ENCODE data around the gene SLC20A1. TPM values are rescaled to one million over a fixed set of nuclear protein-coding genes. Genes with fewer than 3 reads are reported as not detected.

SLC20A1 gene
- total RNA-seq, 1 experiment from 2014 or later, result 209 TPM

DNA sequence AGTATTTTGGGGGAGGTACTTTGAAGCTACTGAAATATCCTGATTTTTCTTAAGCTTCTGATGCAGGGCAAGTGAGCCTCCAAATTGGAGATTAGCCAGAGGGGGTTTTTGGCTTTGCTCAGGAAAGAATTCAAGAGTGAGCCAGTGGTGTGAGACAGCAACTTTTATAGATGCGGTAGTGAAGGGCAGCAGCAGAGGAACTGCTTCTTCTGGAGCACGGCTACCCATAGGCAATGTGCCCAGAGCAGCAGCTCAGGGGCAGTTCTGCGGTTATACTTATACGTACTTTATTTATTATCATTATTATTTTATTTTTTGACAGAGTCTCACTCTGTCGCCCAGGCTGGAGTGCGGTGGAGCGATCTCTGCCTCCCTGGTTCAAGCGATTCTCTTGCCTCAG is 55.3 kb downstream of the SLC20A1 start:
- intact Hi-C loops (cut with micrococcal nuclease), result no loop called here
- Histone ChIP-seq H3K4me2 (ENCODE audit: low read length) (no peak overlapping the region), H3K27me3 (ENCODE audit: low read length) (no peaks in the 10 kb centered on the region), H3K79me2 (ENCODE audit: low read length) (no peaks in the 10 kb centered on the region), H3K27ac (ENCODE audit: low read length) (no peak overlapping the region), H3K4me3 (ENCODE audit: low read length) (no peak overlapping the region), H3K9ac (ENCODE audit: low read length) (no peak overlapping the region), H3K9me2 (replicated peaks; ENCODE audit: low read length) (no peaks in the 10 kb centered on the region), H4K20me1 (ENCODE audit: low read length) (no peaks in the 10 kb centered on the region), H3K36me3 (ENCODE audit: low read depth, low read length) (no peaks in the 10 kb centered on the region), H3K9me3 (ENCODE audit: low read length) (no peaks in the 10 kb centered on the region), H3F3A (ENCODE audit: low read length, unreplicated experiment) (no peaks in the 10 kb centered on the region), H2AFZ (ENCODE audit: low read length) (no peak overlapping the region), H3K4me1 (ENCODE audit: insufficient read depth, low read length) (peaks cover 3% of the 10 kb centered on the region)
- no TSS peak for BruUV-seq (replicated peaks)
- TF ChIP-seq EZH2 (IDR thresholded peaks at IDR 0.05; ENCODE audit: low read length, unreplicated experiment), result no peak
- no peak for TF ChIP-seq EZH2phosphoT487 (IDR thresholded peaks at IDR 0.05; ENCODE audit: borderline replicate concordance, low read length)
- TF ChIP-seq, protein P1, sequence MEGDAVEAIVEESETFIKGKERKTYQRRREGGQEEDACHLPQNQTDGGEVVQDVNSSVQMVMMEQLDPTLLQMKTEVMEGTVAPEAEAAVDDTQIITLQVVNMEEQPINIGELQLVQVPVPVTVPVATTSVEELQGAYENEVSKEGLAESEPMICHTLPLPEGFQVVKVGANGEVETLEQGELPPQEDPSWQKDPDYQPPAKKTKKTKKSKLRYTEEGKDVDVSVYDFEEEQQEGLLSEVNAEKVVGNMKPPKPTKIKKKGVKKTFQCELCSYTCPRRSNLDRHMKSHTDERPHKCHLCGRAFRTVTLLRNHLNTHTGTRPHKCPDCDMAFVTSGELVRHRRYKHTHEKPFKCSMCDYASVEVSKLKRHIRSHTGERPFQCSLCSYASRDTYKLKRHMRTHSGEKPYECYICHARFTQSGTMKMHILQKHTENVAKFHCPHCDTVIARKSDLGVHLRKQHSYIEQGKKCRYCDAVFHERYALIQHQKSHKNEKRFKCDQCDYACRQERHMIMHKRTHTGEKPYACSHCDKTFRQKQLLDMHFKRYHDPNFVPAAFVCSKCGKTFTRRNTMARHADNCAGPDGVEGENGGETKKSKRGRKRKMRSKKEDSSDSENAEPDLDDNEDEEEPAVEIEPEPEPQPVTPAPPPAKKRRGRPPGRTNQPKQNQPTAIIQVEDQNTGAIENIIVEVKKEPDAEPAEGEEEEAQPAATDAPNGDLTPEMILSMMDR (conservative IDR thresholded peaks at IDR 0.05; ENCODE audit: low read depth, low read length), result no peak
- POLR2A ChIA-PET (ENCODE audit: unreplicated experiment), result no interaction called here
- ATAC-seq (no peak), DNase-seq (no peak)
- CTCF ChIA-PET, result no interaction called here

DNA sequence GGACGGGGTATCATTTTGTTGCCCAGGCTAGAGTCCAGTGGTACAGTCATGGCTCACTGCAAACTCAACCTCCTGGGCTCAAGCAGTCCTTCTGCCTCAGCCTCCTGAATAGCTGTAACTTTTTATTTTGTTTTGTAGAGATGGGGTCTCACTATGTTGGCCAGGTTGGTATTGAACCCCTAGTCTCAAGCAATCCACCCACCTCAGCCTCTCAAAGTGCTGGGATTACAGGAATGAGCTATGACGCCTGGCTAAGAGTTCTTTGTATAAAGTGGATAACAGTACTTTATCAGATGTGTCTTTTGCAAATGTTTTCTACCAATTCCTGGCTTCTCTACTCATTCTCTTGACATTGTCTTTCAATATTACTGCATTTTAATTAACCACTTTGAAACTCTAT is 57.9 kb downstream of the SLC20A1 start:
- Histone ChIP-seq H2AFZ (ENCODE audit: low read length) (no peak overlapping the region), H3K27me3 (ENCODE audit: low read length) (no peaks in the 10 kb centered on the region), H3K4me1 (ENCODE audit: insufficient read depth, low read length) (peaks cover 10% of the 10 kb centered on the region), H3K4me3 (ENCODE audit: low read length) (no peak overlapping the region), H3K36me3 (ENCODE audit: low read depth, low read length) (no peaks in the 10 kb centered on the region), H3F3A (ENCODE audit: low read length, unreplicated experiment) (no peaks in the 10 kb centered on the region), H3K9me2 (replicated peaks; ENCODE audit: low read length) (no peaks in the 10 kb centered on the region), H3K9me3 (ENCODE audit: low read length) (no peaks in the 10 kb centered on the region), H3K79me2 (ENCODE audit: low read length) (no peaks in the 10 kb centered on the region), H4K20me1 (ENCODE audit: low read length) (no peaks in the 10 kb centered on the region), H3K4me2 (ENCODE audit: low read length) (no peak overlapping the region), H3K9ac (ENCODE audit: low read length) (no peak overlapping the region), H3K27ac (ENCODE audit: low read length) (no peak overlapping the region)
- CTCF ChIA-PET, result no interaction called here
- POLR2A ChIA-PET (ENCODE audit: unreplicated experiment), result interaction anchor here (0.6 kb wide), 1 partner anchor 11 kb away, joined by 4 read pairs; no protein-coding TSS in a partner anchor
- ATAC-seq, result no peak
- intact Hi-C loops (cut with micrococcal nuclease), result no loop called here
- no TSS peak for BruUV-seq (replicated peaks)
- TF ChIP-seq, protein P1 (conservative IDR thresholded peaks at IDR 0.05; ENCODE audit: low read depth, low read length), result no peak
- TF ChIP-seq EZH2 (IDR thresholded peaks at IDR 0.05; ENCODE audit: low read length, unreplicated experiment) (no peak), EZH2phosphoT487 (IDR thresholded peaks at IDR 0.05; ENCODE audit: borderline replicate concordance, low read length) (no peak)
- no peak for DNase-seq

DNA sequence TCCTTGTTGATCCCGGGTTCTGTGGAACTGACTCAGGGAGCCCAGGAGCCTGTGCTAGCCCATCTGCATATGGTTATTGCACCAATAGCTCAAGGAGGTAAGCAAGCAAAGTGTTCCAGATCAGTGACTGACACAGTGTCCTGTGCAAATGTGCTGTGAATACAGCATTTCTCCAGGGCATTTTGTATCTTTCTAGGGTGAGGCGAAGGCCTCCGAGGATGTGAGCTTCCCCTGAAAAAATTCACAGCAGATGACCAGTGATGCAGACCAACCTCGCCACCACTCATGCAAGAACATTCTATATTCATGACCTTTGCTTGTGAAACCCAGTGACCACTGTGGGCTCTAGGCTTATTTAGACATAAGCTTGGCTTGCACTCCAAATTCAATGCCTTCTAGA is 59.8 kb downstream of the SLC20A1 start:
- no peak overlapping the region for H3K4me3 ChIP-seq (ENCODE audit: low read length)
- H4K20me1 ChIP-seq (ENCODE audit: low read length), result no peaks in the 10 kb centered on the region
- H2AFZ ChIP-seq (ENCODE audit: low read length), result no peak overlapping the region
- no peaks in the 10 kb centered on the region for H3K79me2 ChIP-seq (ENCODE audit: low read length)
- peaks cover 10% of the 10 kb centered on the region for H3K4me1 ChIP-seq (ENCODE audit: insufficient read depth, low read length)
- H3K27me3 ChIP-seq (ENCODE audit: low read length), result no peaks in the 10 kb centered on the region
- TF ChIP-seq, protein P1 (conservative IDR thresholded peaks at IDR 0.05; ENCODE audit: low read depth, low read length), result no peak
- TF ChIP-seq EZH2phosphoT487 (IDR thresholded peaks at IDR 0.05; ENCODE audit: borderline replicate concordance, low read length) (no peak), EZH2 (IDR thresholded peaks at IDR 0.05; ENCODE audit: low read length, unreplicated experiment) (no peak)
- H3F3A ChIP-seq (ENCODE audit: low read length, unreplicated experiment), result no peaks in the 10 kb centered on the region
- H3K9me3 ChIP-seq (ENCODE audit: low read length), result no peaks in the 10 kb centered on the region
- no peak overlapping the region for H3K4me2 ChIP-seq (ENCODE audit: low read length)
- no TSS peak for BruUV-seq (replicated peaks)
- H3K27ac ChIP-seq (ENCODE audit: low read length), result no peak overlapping the region
- ChIA-PET POLR2A (ENCODE audit: unreplicated experiment) (no interaction called here), CTCF (no interaction called here)
- no peak for DNase-seq
- no peaks in the 10 kb centered on the region for H3K9me2 ChIP-seq (replicated peaks; ENCODE audit: low read length)
- H3K36me3 ChIP-seq (ENCODE audit: low read depth, low read length), result no peaks in the 10 kb centered on the region
- no peak overlapping the region for H3K9ac ChIP-seq (ENCODE audit: low read length)
- no peak for ATAC-seq
- intact Hi-C loops (cut with micrococcal nuclease), result no loop called here

All from PC-3 (cell line).